HepG2 (cell line): ENCODE measurements around the gene PPP1R13L. TPM values are rescaled to one million over a fixed set of nuclear protein-coding genes. Genes with fewer than 3 reads are reported as not detected.

Experiments used
- BRD4 ChIP-seq: sonication (generic); formaldehyde crosslinking; IDR thresholded peaks from 2 replicates; pipeline ENCODE4 v1.4.0; 2020; ENCODE audit warnings: missing genetic modification reagents
- FOXC1 ChIP-seq: sonication (generic); formaldehyde crosslinking; IDR thresholded peaks from 2 replicates; pipeline ENCODE4 v1.8.0; 2022; ENCODE audit warnings: mild to moderate bottlenecking, missing genetic modification reagents, borderline replicate concordance
- HDAC6 ChIP-seq: fragments of 200-600 bp; sonication (generic); IDR thresholded peaks from 2 replicates; pipeline ENCODE4 v1.7.0; 2017; ENCODE audit warnings: mild to moderate bottlenecking, antibody characterized with exemption, low read length, low read depth
- IRF9 ChIP-seq: sonication (generic); formaldehyde crosslinking; IDR thresholded peaks from 2 replicates; pipeline ENCODE4 v1.8.0; 2022; ENCODE audit warnings: missing genetic modification reagents, mild to moderate bottlenecking, borderline replicate concordance
- MTERF4 ChIP-seq: sonication (generic); formaldehyde crosslinking; IDR thresholded peaks from 2 replicates; pipeline ENCODE4 v1.8.0; 2023; ENCODE audit warnings: mild to moderate bottlenecking, missing genetic modification reagents
- SKIL ChIP-seq: sonication (generic); formaldehyde crosslinking; IDR thresholded peaks from 2 replicates; pipeline ENCODE4 v1.8.0; 2022; ENCODE audit warnings: missing genetic modification reagents, mild to moderate bottlenecking, moderate library complexity, borderline replicate concordance
- THYN1 ChIP-seq: sonication (generic); formaldehyde crosslinking; IDR thresholded peaks from 2 replicates; pipeline ENCODE4 v1.8.1; 2023; ENCODE audit warnings: low read depth, mild to moderate bottlenecking, moderate library complexity, missing genetic modification reagents, borderline replicate concordance
- ZBTB46 ChIP-seq: sonication (generic); formaldehyde crosslinking; IDR thresholded peaks from 2 replicates; pipeline ENCODE4 v1.4.0; 2020; ENCODE audit warnings: mild to moderate bottlenecking, missing genetic modification reagents, borderline replicate concordance
- ZBTB7A ChIP-seq: sonication (generic); formaldehyde crosslinking; IDR thresholded peaks from 2 replicates; pipeline ENCODE4 v1.8.0; 2022; ENCODE audit warnings: mild to moderate bottlenecking, missing genetic modification reagents
- ZFY ChIP-seq: sonication (generic); formaldehyde crosslinking; IDR thresholded peaks from 2 replicates; pipeline ENCODE4 v1.4.0; 2020; ENCODE audit warnings: missing genetic modification reagents
- ZNF142 ChIP-seq: sonication (generic); formaldehyde crosslinking; IDR thresholded peaks from 2 replicates; pipeline ENCODE4 v1.4.0; 2020; ENCODE audit warnings: missing genetic modification reagents
- ZNF160 ChIP-seq: sonication (generic); formaldehyde crosslinking; IDR thresholded peaks from 2 replicates; pipeline ENCODE4 v1.8.0; 2022; ENCODE audit warnings: mild to moderate bottlenecking, inconsistent platforms, missing genetic modification reagents
- ZNF282 ChIP-seq: fragments of 450-650 bp; IDR thresholded peaks from 2 replicates; pipeline ENCODE4 v1.6.1; 2018; ENCODE audit not compliant: partially characterized antibody
- ZNF350 ChIP-seq: sonication (generic); formaldehyde crosslinking; IDR thresholded peaks from 2 replicates; pipeline ENCODE4 v1.4.0; 2020; ENCODE audit warnings: mild to moderate bottlenecking, low read depth, missing genetic modification reagents, borderline replicate concordance
- ZNF782 ChIP-seq: sonication (generic); formaldehyde crosslinking; IDR thresholded peaks from 2 replicates; pipeline ENCODE4 v1.4.0; 2020; ENCODE audit warnings: missing genetic modification reagents, mild to moderate bottlenecking, borderline replicate concordance
- ZNF879 ChIP-seq: sonication (generic); formaldehyde crosslinking; IDR thresholded peaks from 2 replicates; pipeline ENCODE4 v1.8.1; 2023; ENCODE audit warnings: missing genetic modification reagents
- polyA plus RNA-seq, 8 experiments: library from polyadenylated mRNA; depleted of rRNA in 3 of 8; stranded (reverse) in 7 of 8; unstranded in 1 of 8; fragments of >200 nt; fragmentation: Illumina TruSeq in 4 of 8; extraction: Trizol in 4 of 8; gene quantifications; 2 replicates each; pipeline versions ENCODE4 v1.2.1 to v1.2.3, GENCODE V29; 2011 to 2016; ENCODE audit warnings: low read depth in 4 of 8, missing spikeins in 1 of 8, mixed read lengths in 1 of 8; ENCODE audit not compliant: insufficient read depth in 1 of 8
- total RNA-seq, 5 experiments: library from RNA; depleted of rRNA; stranded (reverse); fragments of >200 nt; fragmentation: Illumina TruSeq; extraction: Trizol; gene quantifications; 2 replicates each; pipeline ENCODE4 v1.2.3, GENCODE V29; 2016; ENCODE audit warnings: low read depth in 1 of 5

Gene PPP1R13L
- total and polyA plus RNA-seq, 2 of the 13 experiments (the other 11 are each of a cell fraction or from before 2014, with no cell fraction given), result 1.3 to 6.6 TPM

GRCh38 chr19:45443462-45444317 is 38.8 kb upstream of the PPP1R13L start (continued):
- TF ChIP-seq ZFY (CRISPR knock-in tag) (peak; percentile 47; the same call in 1 of the 2 replicates), ZBTB7A (no peak), FOXC1 (no peak), THYN1 (CRISPR knock-in tag) (no peak), ZNF350 (CRISPR knock-in tag) (peak; percentile 56; the same call in 1 of the 2 replicates), ZNF879 (CRISPR knock-in tag) (no peak), ZBTB46 (CRISPR knock-in tag) (no peak), ZNF142 (CRISPR knock-in tag) (no peak), ZNF160 (CRISPR knock-in tag) (no peak), ZNF782 (no peak), MTERF4 (no peak), IRF9 (CRISPR knock-in tag) (no peak), SKIL (CRISPR knock-in tag) (peak; percentile 94), BRD4 (CRISPR knock-in tag) (no peak), ZNF282 (no peak), HDAC6 (no peak)
